ENCODE results near the gene GBGT1. TPM values are rescaled to one million over a fixed set of nuclear protein-coding genes. Genes with fewer than 3 reads are reported as not detected.
"Not testable (repeated sequence)": the region's sequence is repeated elsewhere in the genome, so short reads cannot be mapped to it uniquely, and the experiment has no call there.

GBGT1 gene
- total RNA-seq, result 10 to 100 TPM; 10.8 to 12.8 TPM
- long read RNA-seq, transcript GBGT1-203 (7 exons, 1,985 nt), result major isoform, 8 of 13 reads
- long read RNA-seq, partial matches to known transcripts, result 1 of 13 reads
- long read RNA-seq, other reads (novel, unspliced or antisense), result 1 of 13 reads

GRCh38 chr9:133163504-133164172 lies at the start of gene GBGT1:
Gene GBGT1 (minus strand): TSS chr9:133163914. CDS start chr9:133162412, 1,502 bp downstream.
- peak; percentile 76 to 85 for ATAC-seq
- intact Hi-C loops (cut with DNase I), result no loop called here
- DNase-seq, result peak; percentile 78

- intact Hi-C loops (cut with DNase I), result no loop called here
- ATAC-seq (no peak), DNase-seq (no peak)
Observed at GRCh38 chr9:133210609-133211008, 46.9 kb upstream of the GBGT1 start.

GRCh38 chr9:133210202-133210532 lies 46.5 kb upstream of the GBGT1 start:
- intact Hi-C loops (cut with DNase I), result no loop called here
- DNase-seq (no peak), ATAC-seq (no peak)

GRCh38 chr9:133209327-133210201 lies 45.9 kb upstream of the GBGT1 start:
- DNase-seq; ATAC-seq; intact Hi-C loops (cut with DNase I): not testable (repeated sequence)

- DNase-seq; ATAC-seq; intact Hi-C loops (cut with DNase I): not testable (repeated sequence)
Observed at GRCh38 chr9:133208880-133209300, 45.2 kb upstream of the GBGT1 start, which contains the start of gene OBP2B. Gene OBP2B (minus strand): TSS chr9:133209250. CDS start chr9:133209199, 51 bp downstream.

- intact Hi-C loops (cut with DNase I); ATAC-seq; DNase-seq: not testable (repeated sequence)
Observed at GRCh38 chr9:133208171-133208879, 44.6 kb upstream of the GBGT1 start.

GRCh38 chr9:133207540-133208170 lies 43.9 kb upstream of the GBGT1 start:
- intact Hi-C loops (cut with DNase I), result no loop called here
- ATAC-seq (no peak), DNase-seq (no peak)

GRCh38 chr9:133207021-133207531 lies 43.4 kb upstream of the GBGT1 start:
- intact Hi-C loops (cut with DNase I), result no loop called here
- ATAC-seq (no peak), DNase-seq (no peak)

GRCh38 chr9:133205996-133206931 lies 42.5 kb upstream of the GBGT1 start:
- no peak for ATAC-seq
- intact Hi-C loops (cut with DNase I), result no loop called here
- DNase-seq, result no peak

GRCh38 chr9:133205481-133205887 lies 41.8 kb upstream of the GBGT1 start:
- intact Hi-C loops (cut with DNase I); ATAC-seq; DNase-seq: not testable (repeated sequence)

GRCh38 chr9:133204993-133205336 lies 41.3 kb upstream of the GBGT1 start:
- intact Hi-C loops (cut with DNase I), result no loop called here
- DNase-seq, result no peak

GRCh38 chr9:133204335-133204992 lies 40.8 kb upstream of the GBGT1 start:
- intact Hi-C loops (cut with DNase I), result no loop called here

More at GRCh38 chr9:133204993-133205336, 41.3 kb upstream of the GBGT1 start:
- no peak for ATAC-seq

GRCh38 chr9:133203506-133204075 lies 39.9 kb upstream of the GBGT1 start:
- intact Hi-C loops (cut with DNase I), result no loop called here
- no peak for DNase-seq
- no peak for ATAC-seq

More at GRCh38 chr9:133204335-133204992, 40.8 kb upstream of the GBGT1 start:
- ATAC-seq (no peak), DNase-seq (no peak)

GRCh38 chr9:133202688-133203453 lies 39.2 kb upstream of the GBGT1 start:
- ATAC-seq, result no peak
- intact Hi-C loops (cut with DNase I), result no loop called here
- DNase-seq, result no peak

- ATAC-seq (no peak), DNase-seq (no peak)
- intact Hi-C loops (cut with DNase I), result no loop called here
Observed at GRCh38 chr9:133202145-133202513, 38.4 kb upstream of the GBGT1 start.

Data from left cardiac atrium (tissue), 4 donors.